ENCODE data around the gene KIF5C.

GRCh38 chr2:148998831-148999200 lies 123.8 kb downstream of the KIF5C start:
- TF ChIP-seq, protein P1, sequence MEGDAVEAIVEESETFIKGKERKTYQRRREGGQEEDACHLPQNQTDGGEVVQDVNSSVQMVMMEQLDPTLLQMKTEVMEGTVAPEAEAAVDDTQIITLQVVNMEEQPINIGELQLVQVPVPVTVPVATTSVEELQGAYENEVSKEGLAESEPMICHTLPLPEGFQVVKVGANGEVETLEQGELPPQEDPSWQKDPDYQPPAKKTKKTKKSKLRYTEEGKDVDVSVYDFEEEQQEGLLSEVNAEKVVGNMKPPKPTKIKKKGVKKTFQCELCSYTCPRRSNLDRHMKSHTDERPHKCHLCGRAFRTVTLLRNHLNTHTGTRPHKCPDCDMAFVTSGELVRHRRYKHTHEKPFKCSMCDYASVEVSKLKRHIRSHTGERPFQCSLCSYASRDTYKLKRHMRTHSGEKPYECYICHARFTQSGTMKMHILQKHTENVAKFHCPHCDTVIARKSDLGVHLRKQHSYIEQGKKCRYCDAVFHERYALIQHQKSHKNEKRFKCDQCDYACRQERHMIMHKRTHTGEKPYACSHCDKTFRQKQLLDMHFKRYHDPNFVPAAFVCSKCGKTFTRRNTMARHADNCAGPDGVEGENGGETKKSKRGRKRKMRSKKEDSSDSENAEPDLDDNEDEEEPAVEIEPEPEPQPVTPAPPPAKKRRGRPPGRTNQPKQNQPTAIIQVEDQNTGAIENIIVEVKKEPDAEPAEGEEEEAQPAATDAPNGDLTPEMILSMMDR (IDR thresholded peaks at IDR 0.05; ENCODE audit: low read length): no peak
- no peak for TF ChIP-seq EZH2 (IDR thresholded peaks at IDR 0.05; ENCODE audit: borderline replicate concordance, low read length)

All from OCI-LY1 (cell line).